HAP-1 (cell line): ENCODE data around the gene BBC3.
"Not testable (repeated sequence)": the region's sequence is repeated elsewhere in the genome, so short reads cannot be mapped to it uniquely, and the experiment has no call there.

ENCODE experiments used
- DNase-seq, 2 experiments: peaks; one replicate each; pipeline ENCODE4 v3.0.0-alpha.2; 2016 to 2020; ENCODE audit warnings: low spot score in 2 of 2
- H3K27me3 ChIP-seq: fragments of 250-450 bp; sonication (Bioruptor Pico); 2 replicates; pipeline ENCODE4 v1.5.1; 2020; ENCODE audit warnings: low read depth, mild to moderate bottlenecking, moderate library complexity
- H3K36me3 ChIP-seq: fragments of 250-450 bp; sonication (Bioruptor Pico); replicated peaks from 2 replicates; pipeline ENCODE4 v1.5.1; 2020; ENCODE audit warnings: mild to moderate bottlenecking
- H3K4me1 ChIP-seq: fragments of 250-450 bp; sonication (Bioruptor Pico); 2 replicates; pipeline ENCODE4 v1.5.1; 2020; ENCODE audit warnings: mild to moderate bottlenecking
- H3K4me3 ChIP-seq: fragments of 250-450 bp; sonication (Bioruptor Pico); 2 replicates; pipeline ENCODE4 v1.5.1; 2020; ENCODE audit warnings: mild to moderate bottlenecking, moderate library complexity
- H3K9me3 ChIP-seq: fragments of 250-450 bp; sonication (Bioruptor Pico); 2 replicates; pipeline ENCODE4 v1.5.1; 2020; ENCODE audit warnings: mild to moderate bottlenecking, moderate library complexity
- in situ Hi-C: fragments of 300-500 bp; cut with MboI; formaldehyde crosslinking; loops from 3 replicates; pipeline ENCODE4 v1.14.3; 2020; ENCODE audit warnings: low sequenced_read_pairs, inconsistent platforms, mixed read lengths

Gene BBC3

DNA sequence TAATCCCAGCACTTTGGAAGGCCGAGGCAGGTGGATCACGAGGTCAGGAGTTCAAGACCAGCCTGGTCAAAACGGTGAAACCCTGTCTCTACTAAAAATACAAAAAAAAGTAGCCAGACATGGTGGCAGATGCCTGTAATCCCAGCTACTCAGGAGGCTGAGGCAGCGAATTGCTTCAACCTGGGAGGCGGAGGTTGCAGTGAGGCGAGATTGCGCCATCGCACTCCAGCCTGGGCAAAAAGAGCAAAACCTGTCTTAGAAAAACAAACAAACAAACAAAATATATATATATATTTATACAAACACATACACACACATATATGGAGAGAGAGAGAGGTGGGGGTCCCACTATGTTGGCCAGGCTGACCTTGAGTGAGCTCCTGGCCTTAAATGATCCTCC is 22.0 kb upstream of the BBC3 start:
- in situ Hi-C loops, result not testable (repeated sequence)

DNA sequence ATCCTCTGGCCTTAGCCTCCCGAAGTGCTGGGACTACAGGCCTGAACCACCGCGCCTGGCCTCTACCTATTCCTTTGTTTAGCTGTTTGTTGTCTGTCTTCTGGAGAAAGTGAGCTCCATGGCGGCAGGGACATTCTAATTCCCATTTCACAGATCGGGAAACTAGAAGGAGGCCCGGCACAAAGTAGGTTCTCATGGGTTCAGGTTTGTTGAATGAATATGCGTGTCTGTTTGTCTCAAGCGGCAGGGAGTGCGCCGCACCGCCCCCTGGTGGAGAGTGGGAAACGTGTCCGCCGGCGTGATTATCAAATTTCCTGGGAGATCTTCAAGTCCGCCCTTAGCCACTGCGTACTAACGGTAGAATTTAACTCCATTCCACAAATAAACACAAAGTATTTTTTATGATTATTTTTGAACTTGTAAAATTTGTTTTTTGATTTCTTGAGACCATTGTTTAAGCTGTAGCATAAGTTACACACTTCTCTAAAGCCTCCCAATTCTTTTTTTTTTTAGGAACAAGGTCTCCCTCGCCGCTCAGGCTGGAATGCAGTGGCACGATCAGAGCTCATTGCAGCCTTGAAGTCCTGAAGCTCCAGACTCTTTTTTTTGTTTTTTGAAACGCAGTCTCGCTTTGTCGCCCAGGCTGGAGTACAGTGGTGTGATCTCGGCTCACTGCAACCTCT is 16.4 kb upstream of the BBC3 start:
- in situ Hi-C loops, result loop anchor here (5.0 kb wide), 1 partner anchor 100 kb away; no protein-coding TSS in a partner anchor
- DNase-seq, result peak; percentile 66 to 86
- no peak overlapping the region for H3K4me3 ChIP-seq
- H3K36me3 ChIP-seq, result no peaks in the 10 kb centered on the region; the same call in 1 of the 2 replicates
- H3K9me3 ChIP-seq, result no peaks in the 10 kb centered on the region
- H3K27me3 ChIP-seq, result no peaks in the 10 kb centered on the region
- H3K4me1 ChIP-seq, result peaks cover 24% of the 10 kb centered on the region

More for the DNA sequence above, 22.0 kb upstream of the BBC3 start:
- not testable (repeated sequence) for DNase-seq, H3K36me3 ChIP-seq, H3K4me3 ChIP-seq, H3K9me3 ChIP-seq, H3K27me3 ChIP-seq
- peaks cover 29% of the 10 kb centered on the region for H3K4me1 ChIP-seq

GRCh38 chr19:47243776-47244547 is 13.0 kb upstream of the BBC3 start:
- in situ Hi-C loops, result no loop called here
- Histone ChIP-seq H3K36me3 (no peaks in the 10 kb centered on the region; the same call in 1 of the 2 replicates), H3K4me3 (peak overlapping the region; percentile 42), H3K9me3 (no peaks in the 10 kb centered on the region), H3K4me1 (peaks cover 17% of the 10 kb centered on the region), H3K27me3 (no peaks in the 10 kb centered on the region)
- DNase-seq, result peak; percentile 85 to 93

DNA sequence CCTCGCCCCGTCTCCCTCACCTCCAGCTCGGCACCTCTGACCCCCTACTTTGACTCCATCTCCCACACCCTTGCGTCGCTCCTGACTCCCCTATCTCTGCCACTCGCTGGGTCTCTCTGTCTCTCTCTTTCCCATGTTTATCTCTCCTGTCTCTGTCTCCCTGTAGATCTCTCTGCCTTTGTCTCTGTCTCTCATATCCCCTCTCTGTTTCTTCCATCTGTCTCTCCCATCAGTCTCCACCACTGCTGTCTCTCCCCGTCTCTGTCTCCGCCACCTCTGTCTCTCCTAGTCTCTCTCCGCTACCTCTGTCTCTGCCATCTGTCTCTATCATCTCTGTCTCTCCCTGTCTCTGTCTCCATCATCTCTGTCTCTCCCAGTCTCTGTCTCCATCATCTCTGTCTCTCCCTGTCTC is 12.4 kb upstream of the BBC3 start:
- Histone ChIP-seq H3K36me3 (no peaks in the 10 kb centered on the region; the same call in 1 of the 2 replicates), H3K4me1 (peaks cover 17% of the 10 kb centered on the region), H3K4me3 (peak overlapping the region; percentile 42), H3K27me3 (no peaks in the 10 kb centered on the region), H3K9me3 (no peaks in the 10 kb centered on the region)
- in situ Hi-C loops, result no loop called here
- no peak for DNase-seq

GRCh38 chr19:47241919-47242577 is 11.0 kb upstream of the BBC3 start:
- Histone ChIP-seq H3K27me3 (no peaks in the 10 kb centered on the region), H3K4me3 (no peak overlapping the region), H3K36me3 (no peaks in the 10 kb centered on the region; the same call in 1 of the 2 replicates), H3K4me1 (peaks cover 15% of the 10 kb centered on the region), H3K9me3 (no peaks in the 10 kb centered on the region)
- no peak for DNase-seq
- in situ Hi-C loops, result no loop called here

- Histone ChIP-seq H3K27me3 (no peaks in the 10 kb centered on the region), H3K9me3 (no peaks in the 10 kb centered on the region), H3K36me3 (no peaks in the 10 kb centered on the region; the same call in 1 of the 2 replicates), H3K4me1 (peaks cover 15% of the 10 kb centered on the region), H3K4me3 (no peak overlapping the region)
- in situ Hi-C loops, result no loop called here
- peak in 1 of 2 experiments; percentile 65 for DNase-seq
These were observed 10.3 kb upstream of the BBC3 start for GRCh38 chr19:47240996-47241918.

- peaks cover 15% of the 10 kb centered on the region for H3K4me1 ChIP-seq
- no peaks in the 10 kb centered on the region; the same call in 1 of the 2 replicates for H3K36me3 ChIP-seq
- in situ Hi-C loops, result no loop called here
- no peak overlapping the region for H3K4me3 ChIP-seq
- DNase-seq, result no peak
- H3K27me3 ChIP-seq, result no peaks in the 10 kb centered on the region
- no peaks in the 10 kb centered on the region for H3K9me3 ChIP-seq
These were observed 9.6 kb upstream of the BBC3 start for GRCh38 chr19:47240556-47240955.

GRCh38 chr19:47239610-47240296 is 8.8 kb upstream of the BBC3 start:
- no peak overlapping the region for H3K4me3 ChIP-seq
- no peaks in the 10 kb centered on the region for H3K27me3 ChIP-seq
- H3K4me1 ChIP-seq, result peaks cover 15% of the 10 kb centered on the region
- H3K36me3 ChIP-seq, result no peaks in the 10 kb centered on the region; the same call in 1 of the 2 replicates
- in situ Hi-C loops, result no loop called here
- no peak for DNase-seq
- H3K9me3 ChIP-seq, result no peaks in the 10 kb centered on the region

DNA sequence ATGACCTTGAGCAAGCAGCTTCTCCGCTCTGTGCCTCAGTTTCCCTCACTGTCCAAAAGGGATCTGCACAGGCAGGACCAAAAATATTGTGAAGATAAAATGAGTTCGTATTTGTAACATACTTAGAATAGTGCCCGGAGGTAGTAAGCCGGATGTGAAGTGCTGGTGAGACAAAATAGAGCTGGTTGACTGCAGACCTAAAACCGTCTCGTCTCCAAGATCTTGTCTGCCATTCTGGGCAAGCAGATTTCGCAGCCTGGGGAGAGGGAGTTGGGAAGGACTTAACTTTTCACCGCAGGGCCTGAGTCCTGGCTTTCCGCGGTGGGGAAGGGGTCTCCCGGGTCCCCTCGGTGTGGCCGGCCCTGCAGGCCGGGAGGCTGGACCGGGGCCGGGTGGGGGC is 8.2 kb upstream of the BBC3 start:
- no peak for DNase-seq
- Histone ChIP-seq H3K4me3 (no peak overlapping the region), H3K27me3 (no peaks in the 10 kb centered on the region), H3K4me1 (peaks cover 11% of the 10 kb centered on the region), H3K9me3 (no peaks in the 10 kb centered on the region), H3K36me3 (no peaks in the 10 kb centered on the region; the same call in 1 of the 2 replicates)
- in situ Hi-C loops, result no loop called here

DNA sequence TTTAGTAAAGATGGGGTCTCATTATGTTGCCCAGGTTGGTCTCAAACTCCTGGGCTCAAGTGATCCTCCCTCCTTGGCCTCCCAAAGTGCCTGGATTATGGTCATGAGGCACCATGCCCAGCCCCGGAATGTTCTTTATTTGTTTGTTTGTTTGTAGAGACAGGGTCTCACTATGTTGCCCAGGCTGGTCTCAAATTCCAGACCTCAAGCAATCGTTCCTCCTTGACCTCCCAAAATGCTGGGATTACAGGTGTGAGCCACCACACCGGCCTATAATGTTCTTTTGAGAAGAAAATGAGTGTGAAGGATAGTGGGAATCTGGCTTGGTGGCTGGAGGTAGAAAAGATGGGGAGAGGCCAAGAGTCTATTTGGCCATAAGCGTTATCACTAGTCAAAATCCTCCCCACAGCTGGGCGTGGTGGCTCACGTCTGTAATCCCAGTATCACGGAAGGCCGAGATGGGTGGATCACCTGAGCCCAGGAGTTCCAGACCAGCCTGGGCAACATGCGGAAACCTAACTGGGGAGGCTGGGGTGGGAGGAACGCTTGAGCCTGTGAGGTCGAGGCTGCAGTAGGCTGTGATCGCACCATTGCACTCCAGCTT is 5.2 kb upstream of the BBC3 start:
- Histone ChIP-seq H3K4me1 (peaks cover 6% of the 10 kb centered on the region), H3K9me3 (no peaks in the 10 kb centered on the region), H3K36me3 (no peaks in the 10 kb centered on the region), H3K4me3 (no peak overlapping the region), H3K27me3 (no peaks in the 10 kb centered on the region)
- no peak for DNase-seq
- in situ Hi-C loops, result no loop called here

DNA sequence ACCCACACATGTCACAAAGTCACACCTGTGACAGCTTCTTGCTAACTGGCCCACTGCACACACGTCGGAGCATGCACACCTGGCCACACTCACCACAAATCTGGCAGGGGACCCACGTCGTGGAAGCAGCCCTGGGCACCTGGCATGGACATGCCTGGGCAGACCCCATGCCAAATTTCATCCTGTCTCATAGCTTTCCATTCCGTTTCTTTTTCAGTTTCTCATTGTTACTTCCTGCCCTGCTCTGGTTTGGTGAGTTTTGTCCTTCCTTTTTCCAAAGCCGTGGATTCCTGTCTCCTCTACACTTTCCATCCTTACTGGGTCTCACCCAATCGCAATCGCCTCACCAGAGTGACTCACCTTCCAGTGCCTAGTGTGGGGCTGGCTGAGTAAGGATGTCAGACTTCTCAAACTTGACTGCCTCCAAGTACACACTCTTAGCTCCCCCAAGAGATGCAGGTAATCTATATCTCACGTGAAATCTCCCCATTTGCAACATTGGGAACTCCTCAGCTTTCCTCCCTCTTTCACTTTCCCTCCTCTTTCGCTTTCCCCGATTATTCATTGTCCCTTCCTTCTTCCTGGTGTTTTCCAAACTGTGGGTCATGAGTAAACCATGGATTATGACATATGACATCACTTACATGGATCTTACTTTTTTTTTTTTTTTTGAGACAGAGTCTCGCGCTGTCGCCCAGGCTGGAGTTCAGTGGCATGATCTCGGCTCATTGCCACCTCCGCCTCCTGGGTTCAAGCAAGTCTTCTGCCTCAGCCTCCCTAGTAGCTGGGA is 1.6 kb upstream of the BBC3 start:
- H3K4me1 ChIP-seq, result peaks cover 11% of the 10 kb centered on the region
- no peaks in the 10 kb centered on the region for H3K9me3 ChIP-seq
- in situ Hi-C loops, result no loop called here
- DNase-seq, result no peak
- no peaks in the 10 kb centered on the region for H3K27me3 ChIP-seq
- H3K36me3 ChIP-seq, result no peaks in the 10 kb centered on the region
- H3K4me3 ChIP-seq, result no peak overlapping the region
